ENCODE data around the gene KSR2. TPM values are rescaled to one million over a fixed set of nuclear protein-coding genes. Genes with fewer than 3 reads are reported as not detected.

The KSR2 gene
- total RNA-seq, 2 donors from 2014 or later, result 0.07 to 0.08 TPM

GRCh38 chr12:117561990-117562389 is 406.8 kb downstream of the KSR2 start:
- Histone ChIP-seq H3K36me3 (no peaks in the 10 kb centered on the region), H3K9me3 (no peaks in the 10 kb centered on the region), H3K27ac (no peak overlapping the region), H3K4me1 (no peaks in the 10 kb centered on the region), H3K27me3 (no peaks in the 10 kb centered on the region), H3K4me3 (no peak overlapping the region)
- TF ChIP-seq CTCF (IDR thresholded peaks at IDR 0.05), result no peak
- DNase-seq (ENCODE audit: low spot score), result no peak

- H3K9me3 ChIP-seq, result no peaks in the 10 kb centered on the region
- no peaks in the 10 kb centered on the region for H3K27me3 ChIP-seq
- no peak for TF ChIP-seq CTCF (IDR thresholded peaks at IDR 0.05)
- no peaks in the 10 kb centered on the region for H3K36me3 ChIP-seq
- no peaks in the 10 kb centered on the region for H3K4me1 ChIP-seq
- DNase-seq (ENCODE audit: low spot score), result no peak
- no peak overlapping the region for H3K27ac ChIP-seq
- no peak overlapping the region for H3K4me3 ChIP-seq
These were observed 408.8 kb downstream of the KSR2 start for GRCh38 chr12:117559978-117560377.

DNA sequence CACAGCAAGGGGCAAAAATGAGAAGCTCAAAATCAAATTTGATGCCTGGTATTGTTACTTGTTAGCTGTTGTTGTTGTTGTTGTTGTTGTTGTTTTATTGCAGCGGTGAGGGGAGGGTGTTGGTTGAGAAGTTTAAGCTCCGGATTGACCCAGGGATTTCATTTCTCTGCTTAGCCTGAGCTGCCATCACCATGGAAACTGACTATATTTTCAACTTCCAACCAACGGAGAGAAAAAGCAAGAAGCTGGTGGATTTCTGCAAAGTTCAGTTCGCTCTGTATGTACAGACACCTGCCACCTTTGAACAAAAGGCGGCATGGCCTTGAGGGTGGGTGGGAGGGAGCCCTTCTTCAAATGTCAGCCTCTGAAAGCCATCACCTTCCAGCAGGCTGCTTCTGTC is 412.9 kb downstream of the KSR2 start:
- no peak for DNase-seq (ENCODE audit: low spot score)
- no peak overlapping the region for H3K4me3 ChIP-seq
- no peak for TF ChIP-seq CTCF (IDR thresholded peaks at IDR 0.05)
- no peaks in the 10 kb centered on the region for H3K36me3 ChIP-seq
- no peaks in the 10 kb centered on the region for H3K4me1 ChIP-seq
- no peak overlapping the region for H3K27ac ChIP-seq
- H3K27me3 ChIP-seq, result no peaks in the 10 kb centered on the region
- H3K9me3 ChIP-seq, result peaks cover 0 to 7% of the 10 kb centered on the region in 2 donors

DNA sequence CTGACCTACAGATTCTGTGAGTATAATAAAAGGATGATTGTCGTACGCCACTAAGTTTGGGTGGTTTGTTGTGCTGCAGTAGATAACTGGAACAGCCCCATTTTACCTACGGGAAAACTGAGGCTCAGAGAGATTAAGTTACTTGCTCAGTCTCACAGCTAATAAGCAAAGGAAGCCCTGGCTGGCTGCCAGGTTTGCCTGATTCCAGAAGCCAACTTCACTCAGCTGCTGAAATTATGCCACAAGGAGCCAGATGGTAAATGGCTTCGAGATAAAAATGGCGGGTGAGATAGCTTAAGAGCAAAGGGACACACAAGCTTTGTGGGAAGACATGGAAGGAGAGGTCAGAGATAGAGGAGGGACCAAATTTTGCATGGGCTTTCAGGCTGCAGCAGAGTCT is 415.8 kb downstream of the KSR2 start:
- TF ChIP-seq CTCF (IDR thresholded peaks at IDR 0.05), result no peak
- Histone ChIP-seq H3K27me3 (no peaks in the 10 kb centered on the region), H3K4me3 (no peak overlapping the region), H3K27ac (no peak overlapping the region), H3K4me1 (no peaks in the 10 kb centered on the region), H3K9me3 (peaks cover 0 to 7% of the 10 kb centered on the region in 2 donors), H3K36me3 (no peaks in the 10 kb centered on the region)
- DNase-seq (ENCODE audit: low spot score), result no peak

DNA sequence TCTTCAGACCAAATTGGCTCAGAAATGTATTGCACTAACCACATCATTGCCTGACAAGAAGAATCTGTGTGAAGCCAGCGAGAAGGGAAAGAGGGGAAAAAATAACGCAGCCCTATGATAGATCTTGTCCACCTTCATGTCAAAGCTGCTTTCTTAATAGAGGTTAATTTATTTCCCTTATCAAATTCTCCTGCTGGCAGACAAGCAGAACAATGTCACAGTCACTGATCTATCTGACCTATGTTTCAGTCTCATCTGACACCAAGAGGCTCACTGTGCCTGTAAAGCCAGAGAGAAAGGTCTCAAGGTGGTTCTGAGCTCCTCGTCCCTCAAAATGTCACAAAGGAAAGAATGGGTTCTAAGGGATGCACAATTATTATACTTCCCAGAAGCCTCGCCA is 417.1 kb downstream of the KSR2 start:
- no peak overlapping the region for H3K27ac ChIP-seq
- DNase-seq (ENCODE audit: low spot score), result no peak
- no peaks in the 10 kb centered on the region for H3K4me1 ChIP-seq
- no peaks in the 10 kb centered on the region for H3K36me3 ChIP-seq
- H3K4me3 ChIP-seq, result no peak overlapping the region
- no peak for TF ChIP-seq CTCF (IDR thresholded peaks at IDR 0.05)
- H3K9me3 ChIP-seq, result peaks cover 0 to 7% of the 10 kb centered on the region in 2 donors
- no peaks in the 10 kb centered on the region for H3K27me3 ChIP-seq

DNA sequence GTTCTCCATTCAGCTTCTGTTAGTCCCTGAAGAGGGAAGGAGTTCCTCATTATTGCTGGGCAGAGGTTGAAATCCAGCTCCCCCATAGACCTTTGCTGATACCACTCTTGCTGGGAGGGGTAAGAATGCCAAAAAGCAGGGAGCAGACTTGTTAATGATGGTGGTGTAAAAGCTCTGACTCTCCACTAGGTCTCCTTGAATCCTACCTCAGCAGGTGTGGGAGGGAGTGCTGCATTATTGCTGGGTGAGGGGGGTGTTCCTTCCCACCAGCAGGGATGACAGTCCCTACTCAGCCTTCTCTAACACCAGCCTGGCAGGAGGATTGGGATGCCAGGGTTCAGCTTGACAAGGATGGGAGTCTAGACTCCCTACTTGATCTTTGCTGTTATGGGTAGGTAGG is 421.6 kb downstream of the KSR2 start:
- peaks cover 0 to 13% of the 10 kb centered on the region in 2 donors for H3K9me3 ChIP-seq
- no peaks in the 10 kb centered on the region for H3K36me3 ChIP-seq
- no peaks in the 10 kb centered on the region for H3K4me1 ChIP-seq
- H3K27me3 ChIP-seq, result no peaks in the 10 kb centered on the region
- DNase-seq (ENCODE audit: low spot score), result no peak
- no peak overlapping the region for H3K27ac ChIP-seq
- TF ChIP-seq CTCF (IDR thresholded peaks at IDR 0.05), result no peak
- H3K4me3 ChIP-seq, result no peak overlapping the region

Data from right atrium auricular region (tissue), 2 donors.